ENCODE results near the gene TMSB10. TPM values are rescaled to one million over a fixed set of nuclear protein-coding genes. Genes with fewer than 3 reads are reported as not detected.

Gene TMSB10
- total and polyA plus RNA-seq, 4 donors, result 225 to 518 (median 256) TPM

DNA sequence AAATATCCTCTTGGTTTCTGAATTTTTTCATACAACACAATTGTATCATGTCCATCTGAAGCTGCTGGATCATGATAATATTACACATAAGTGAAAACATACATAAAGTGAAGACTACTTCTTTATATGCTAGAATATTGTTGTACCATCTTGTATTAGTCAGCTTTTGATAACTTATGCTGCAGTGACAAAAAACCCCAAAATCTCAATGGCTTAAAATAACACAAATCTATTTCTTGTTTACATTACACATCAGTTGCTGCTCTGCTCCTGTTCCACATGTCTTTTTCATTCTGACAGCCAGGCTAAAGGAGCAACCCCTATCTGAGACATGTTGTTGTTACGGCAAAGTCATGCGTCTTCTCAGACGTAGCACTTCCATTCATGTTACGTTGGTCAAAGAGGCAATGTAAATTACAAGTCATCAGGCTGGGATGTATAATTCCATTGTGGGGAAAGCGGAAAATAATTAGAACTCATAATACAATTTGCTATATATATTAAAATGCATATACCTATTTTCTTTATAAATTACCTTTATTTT, 5.8 kb downstream of the TMSB10 start (continued):
- TF ChIP-seq, protein P1, sequence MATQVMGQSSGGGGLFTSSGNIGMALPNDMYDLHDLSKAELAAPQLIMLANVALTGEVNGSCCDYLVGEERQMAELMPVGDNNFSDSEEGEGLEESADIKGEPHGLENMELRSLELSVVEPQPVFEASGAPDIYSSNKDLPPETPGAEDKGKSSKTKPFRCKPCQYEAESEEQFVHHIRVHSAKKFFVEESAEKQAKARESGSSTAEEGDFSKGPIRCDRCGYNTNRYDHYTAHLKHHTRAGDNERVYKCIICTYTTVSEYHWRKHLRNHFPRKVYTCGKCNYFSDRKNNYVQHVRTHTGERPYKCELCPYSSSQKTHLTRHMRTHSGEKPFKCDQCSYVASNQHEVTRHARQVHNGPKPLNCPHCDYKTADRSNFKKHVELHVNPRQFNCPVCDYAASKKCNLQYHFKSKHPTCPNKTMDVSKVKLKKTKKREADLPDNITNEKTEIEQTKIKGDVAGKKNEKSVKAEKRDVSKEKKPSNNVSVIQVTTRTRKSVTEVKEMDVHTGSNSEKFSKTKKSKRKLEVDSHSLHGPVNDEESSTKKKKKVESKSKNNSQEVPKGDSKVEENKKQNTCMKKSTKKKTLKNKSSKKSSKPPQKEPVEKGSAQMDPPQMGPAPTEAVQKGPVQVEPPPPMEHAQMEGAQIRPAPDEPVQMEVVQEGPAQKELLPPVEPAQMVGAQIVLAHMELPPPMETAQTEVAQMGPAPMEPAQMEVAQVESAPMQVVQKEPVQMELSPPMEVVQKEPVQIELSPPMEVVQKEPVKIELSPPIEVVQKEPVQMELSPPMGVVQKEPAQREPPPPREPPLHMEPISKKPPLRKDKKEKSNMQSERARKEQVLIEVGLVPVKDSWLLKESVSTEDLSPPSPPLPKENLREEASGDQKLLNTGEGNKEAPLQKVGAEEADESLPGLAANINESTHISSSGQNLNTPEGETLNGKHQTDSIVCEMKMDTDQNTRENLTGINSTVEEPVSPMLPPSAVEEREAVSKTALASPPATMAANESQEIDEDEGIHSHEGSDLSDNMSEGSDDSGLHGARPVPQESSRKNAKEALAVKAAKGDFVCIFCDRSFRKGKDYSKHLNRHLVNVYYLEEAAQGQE (IDR thresholded peaks at IDR 0.05), result no peak
- TF ChIP-seq EGR1 (IDR thresholded peaks at IDR 0.05; ENCODE audit: low read depth in 2 of 2) (no peak), HNF4A (conservative IDR thresholded peaks at IDR 0.05) (no peak), RAD21 (IDR thresholded peaks at IDR 0.05) (no peak), SP1 (IDR thresholded peaks at IDR 0.05) (no peak), YY1 (IDR thresholded peaks at IDR 0.05) (no peak)

DNA sequence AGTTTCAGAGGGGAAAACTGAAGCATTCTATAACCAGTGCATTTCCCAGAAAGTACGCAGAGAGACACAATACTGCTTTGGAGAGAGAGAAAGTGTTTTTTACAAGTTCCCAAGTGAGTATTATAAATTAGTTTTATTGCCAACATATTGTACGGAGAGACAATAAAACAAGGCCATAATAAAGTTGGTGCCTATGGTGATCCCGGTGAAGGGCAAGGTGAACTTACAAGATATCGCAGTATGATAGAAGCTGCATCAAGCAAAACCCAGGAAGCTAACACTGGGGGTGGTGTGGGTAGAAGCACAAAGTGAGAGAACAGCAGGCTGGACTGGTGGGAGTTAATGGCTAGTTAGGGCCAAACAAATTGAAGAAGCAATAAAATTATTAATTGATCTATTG, 7.5 kb downstream of the TMSB10 start:
- DNase-seq (ENCODE audit: low spot score), result no peak
- H3K36me3 ChIP-seq (ENCODE audit: control insufficient read depth in 4 of 4, insufficient read depth in 3 of 4, low read depth in 1 of 4, low read length in 3 of 4), result no peaks in the 10 kb centered on the region
- no peaks in the 10 kb centered on the region for H3K9me3 ChIP-seq (ENCODE audit: control insufficient read depth in 4 of 4, low read length in 3 of 4)
- no peak overlapping the region for H3K27ac ChIP-seq (ENCODE audit: low read depth in 1 of 2, low read length in 2 of 2)
- H3K4me3 ChIP-seq (ENCODE audit: low read depth in 1 of 3, low read length in 3 of 3), result no peak overlapping the region
- TF ChIP-seq JUND (IDR thresholded peaks at IDR 0.05) (no peak), YY1 (IDR thresholded peaks at IDR 0.05) (no peak), GABPA (IDR thresholded peaks at IDR 0.05 in 1 of 2, conservative IDR thresholded peaks at IDR 0.05 in 1 of 2) (no peak), FOXA2 (IDR thresholded peaks at IDR 0.05) (no peak), HNF4A (conservative IDR thresholded peaks at IDR 0.05) (no peak), RAD21 (IDR thresholded peaks at IDR 0.05) (no peak), NR2F2 (IDR thresholded peaks at IDR 0.05) (no peak), EGR1 (IDR thresholded peaks at IDR 0.05; ENCODE audit: low read depth in 2 of 2) (no peak)
- TF ChIP-seq, protein P2, sequence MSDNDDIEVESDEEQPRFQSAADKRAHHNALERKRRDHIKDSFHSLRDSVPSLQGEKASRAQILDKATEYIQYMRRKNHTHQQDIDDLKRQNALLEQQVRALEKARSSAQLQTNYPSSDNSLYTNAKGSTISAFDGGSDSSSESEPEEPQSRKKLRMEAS (IDR thresholded peaks at IDR 0.05), result no peak
- TF ChIP-seq, protein P3, sequence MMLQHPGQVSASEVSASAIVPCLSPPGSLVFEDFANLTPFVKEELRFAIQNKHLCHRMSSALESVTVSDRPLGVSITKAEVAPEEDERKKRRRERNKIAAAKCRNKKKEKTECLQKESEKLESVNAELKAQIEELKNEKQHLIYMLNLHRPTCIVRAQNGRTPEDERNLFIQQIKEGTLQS (IDR thresholded peaks at IDR 0.05), result no peak
- no peak overlapping the region for H3K9ac ChIP-seq (ENCODE audit: low read depth in 1 of 2, low read length in 2 of 2)
- 90% methylated on average over 4 of the region's 4 CpGs for WGBS
- no peaks in the 10 kb centered on the region for H3K27me3 ChIP-seq (ENCODE audit: control insufficient read depth in 4 of 4, insufficient read depth in 4 of 4, low read length in 3 of 4)
- H3K4me1 ChIP-seq (ENCODE audit: control insufficient read depth in 4 of 4, insufficient read depth in 4 of 4, low read length in 3 of 4), result no peaks in the 10 kb centered on the region

DNA sequence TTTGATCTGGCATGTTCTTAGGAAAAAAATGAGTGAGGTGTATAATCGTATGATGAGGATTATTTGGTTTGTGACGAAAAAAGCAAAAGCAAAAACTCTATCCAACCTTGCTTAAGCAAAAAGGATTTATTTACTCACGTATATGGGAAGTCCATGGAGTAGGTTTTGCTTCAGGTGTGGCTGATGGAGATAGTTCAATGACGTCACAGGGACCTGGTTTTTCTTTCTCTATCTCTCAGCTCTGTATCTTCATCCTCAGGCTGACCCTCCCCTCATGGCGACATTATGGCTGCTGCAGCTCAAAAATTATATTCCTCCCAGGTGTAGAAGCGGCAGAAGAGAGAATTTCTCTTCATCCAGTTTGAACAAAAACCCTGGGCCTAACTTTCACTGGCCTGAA, 8.9 kb downstream of the TMSB10 start:
- H3K9ac ChIP-seq (ENCODE audit: low read depth in 1 of 2, low read length in 2 of 2), result no peak overlapping the region
- no peak for DNase-seq (ENCODE audit: low spot score)
- no peaks in the 10 kb centered on the region for H3K36me3 ChIP-seq (ENCODE audit: control insufficient read depth in 4 of 4, insufficient read depth in 3 of 4, low read depth in 1 of 4, low read length in 3 of 4)
- WGBS, result 89% methylated on average over 6 of the region's 6 CpGs
- H3K4me1 ChIP-seq (ENCODE audit: control insufficient read depth in 4 of 4, insufficient read depth in 4 of 4, low read length in 3 of 4), result no peaks in the 10 kb centered on the region
- no peaks in the 10 kb centered on the region for H3K9me3 ChIP-seq (ENCODE audit: control insufficient read depth in 4 of 4, low read length in 3 of 4)
- H3K27me3 ChIP-seq (ENCODE audit: control insufficient read depth in 4 of 4, insufficient read depth in 4 of 4, low read length in 3 of 4), result no peaks in the 10 kb centered on the region
- no peak overlapping the region for H3K4me3 ChIP-seq (ENCODE audit: low read depth in 1 of 3, low read length in 3 of 3)
- no peak overlapping the region for H3K27ac ChIP-seq (ENCODE audit: low read depth in 1 of 2, low read length in 2 of 2)
- no peak for TF ChIP-seq FOXA2 (IDR thresholded peaks at IDR 0.05)
- TF ChIP-seq, protein P2 (IDR thresholded peaks at IDR 0.05), result no peak
- TF ChIP-seq, protein P1 (IDR thresholded peaks at IDR 0.05), result no peak
- no peak for TF ChIP-seq RAD21 (IDR thresholded peaks at IDR 0.05)
- TF ChIP-seq FOXA1 (IDR thresholded peaks at IDR 0.05), result no peak
- no peak for TF ChIP-seq HNF4G (IDR thresholded peaks at IDR 0.05)
- TF ChIP-seq RXRA (IDR thresholded peaks at IDR 0.05), result no peak
- TF ChIP-seq, protein P4, sequence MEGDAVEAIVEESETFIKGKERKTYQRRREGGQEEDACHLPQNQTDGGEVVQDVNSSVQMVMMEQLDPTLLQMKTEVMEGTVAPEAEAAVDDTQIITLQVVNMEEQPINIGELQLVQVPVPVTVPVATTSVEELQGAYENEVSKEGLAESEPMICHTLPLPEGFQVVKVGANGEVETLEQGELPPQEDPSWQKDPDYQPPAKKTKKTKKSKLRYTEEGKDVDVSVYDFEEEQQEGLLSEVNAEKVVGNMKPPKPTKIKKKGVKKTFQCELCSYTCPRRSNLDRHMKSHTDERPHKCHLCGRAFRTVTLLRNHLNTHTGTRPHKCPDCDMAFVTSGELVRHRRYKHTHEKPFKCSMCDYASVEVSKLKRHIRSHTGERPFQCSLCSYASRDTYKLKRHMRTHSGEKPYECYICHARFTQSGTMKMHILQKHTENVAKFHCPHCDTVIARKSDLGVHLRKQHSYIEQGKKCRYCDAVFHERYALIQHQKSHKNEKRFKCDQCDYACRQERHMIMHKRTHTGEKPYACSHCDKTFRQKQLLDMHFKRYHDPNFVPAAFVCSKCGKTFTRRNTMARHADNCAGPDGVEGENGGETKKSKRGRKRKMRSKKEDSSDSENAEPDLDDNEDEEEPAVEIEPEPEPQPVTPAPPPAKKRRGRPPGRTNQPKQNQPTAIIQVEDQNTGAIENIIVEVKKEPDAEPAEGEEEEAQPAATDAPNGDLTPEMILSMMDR (IDR thresholded peaks at IDR 0.05; ENCODE audit: low read depth, low read length, missing input control), result no peak
- TF ChIP-seq, protein P5, sequence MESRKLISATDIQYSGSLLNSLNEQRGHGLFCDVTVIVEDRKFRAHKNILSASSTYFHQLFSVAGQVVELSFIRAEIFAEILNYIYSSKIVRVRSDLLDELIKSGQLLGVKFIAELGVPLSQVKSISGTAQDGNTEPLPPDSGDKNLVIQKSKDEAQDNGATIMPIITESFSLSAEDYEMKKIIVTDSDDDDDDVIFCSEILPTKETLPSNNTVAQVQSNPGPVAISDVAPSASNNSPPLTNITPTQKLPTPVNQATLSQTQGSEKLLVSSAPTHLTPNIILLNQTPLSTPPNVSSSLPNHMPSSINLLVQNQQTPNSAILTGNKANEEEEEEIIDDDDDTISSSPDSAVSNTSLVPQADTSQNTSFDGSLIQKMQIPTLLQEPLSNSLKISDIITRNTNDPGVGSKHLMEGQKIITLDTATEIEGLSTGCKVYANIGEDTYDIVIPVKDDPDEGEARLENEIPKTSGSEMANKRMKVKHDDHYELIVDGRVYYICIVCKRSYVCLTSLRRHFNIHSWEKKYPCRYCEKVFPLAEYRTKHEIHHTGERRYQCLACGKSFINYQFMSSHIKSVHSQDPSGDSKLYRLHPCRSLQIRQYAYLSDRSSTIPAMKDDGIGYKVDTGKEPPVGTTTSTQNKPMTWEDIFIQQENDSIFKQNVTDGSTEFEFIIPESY (IDR thresholded peaks at IDR 0.05), result no peak
- no peak for TF ChIP-seq YY1 (IDR thresholded peaks at IDR 0.05)
- TF ChIP-seq, protein P3 (IDR thresholded peaks at IDR 0.05), result no peak
- no peak for TF ChIP-seq GABPA (IDR thresholded peaks at IDR 0.05 in 1 of 2, conservative IDR thresholded peaks at IDR 0.05 in 1 of 2)
- TF ChIP-seq EGR1 (IDR thresholded peaks at IDR 0.05; ENCODE audit: low read depth in 2 of 2), result no peak
- no peak for TF ChIP-seq JUND (IDR thresholded peaks at IDR 0.05)

Data from liver (tissue), 9 donors.